Ecto neural progenitor cell (in vitro differentiated cells): ENCODE data around the gene TREML2.

Source experiments
- DNase-seq: peaks from one replicate; pipeline ENCODE4 v3.0.0-alpha.2; 2018; ENCODE audit warnings: low spot score

Gene TREML2

DNA sequence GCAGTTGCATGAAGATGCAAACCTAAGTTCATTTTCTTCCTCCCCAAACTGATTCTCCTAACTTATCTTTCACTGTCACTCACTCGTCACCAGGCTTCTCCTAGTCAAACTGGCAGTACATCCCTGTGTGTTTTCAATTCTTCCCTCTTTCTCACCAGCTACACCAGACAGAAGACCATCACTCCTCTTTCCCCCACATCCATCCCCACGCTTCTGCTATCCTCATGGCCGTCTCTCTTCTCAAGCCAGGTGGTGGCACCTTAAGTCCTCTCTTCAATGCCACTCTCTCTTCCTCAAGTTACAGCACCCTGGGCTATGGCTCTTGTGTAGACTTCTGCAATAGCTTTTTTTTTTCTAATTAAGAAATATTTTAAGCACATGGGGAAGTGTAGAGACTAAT is 23.7 kb downstream of the TREML2 start:
- DNase-seq = no peak

DNA sequence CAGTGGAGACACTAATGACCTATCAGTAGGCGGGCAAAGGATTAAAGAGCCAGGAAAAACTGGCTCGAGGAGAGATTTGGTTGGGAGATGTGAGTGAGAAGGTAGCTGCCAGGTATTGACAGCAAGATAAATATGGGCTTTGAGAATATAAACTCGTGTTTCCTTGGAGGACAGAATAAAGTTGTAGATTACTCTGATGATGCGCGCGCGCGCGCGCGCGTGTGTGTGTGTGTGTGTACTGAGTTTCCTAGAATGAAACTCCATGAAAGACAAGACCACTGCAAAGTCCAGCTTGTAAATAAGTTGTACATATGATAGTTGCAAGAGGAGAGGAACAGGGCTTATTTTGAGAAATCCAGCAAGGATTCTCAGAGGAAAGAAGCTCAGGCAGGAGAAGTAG is 24.8 kb downstream of the TREML2 start:
- no peak for DNase-seq

DNA sequence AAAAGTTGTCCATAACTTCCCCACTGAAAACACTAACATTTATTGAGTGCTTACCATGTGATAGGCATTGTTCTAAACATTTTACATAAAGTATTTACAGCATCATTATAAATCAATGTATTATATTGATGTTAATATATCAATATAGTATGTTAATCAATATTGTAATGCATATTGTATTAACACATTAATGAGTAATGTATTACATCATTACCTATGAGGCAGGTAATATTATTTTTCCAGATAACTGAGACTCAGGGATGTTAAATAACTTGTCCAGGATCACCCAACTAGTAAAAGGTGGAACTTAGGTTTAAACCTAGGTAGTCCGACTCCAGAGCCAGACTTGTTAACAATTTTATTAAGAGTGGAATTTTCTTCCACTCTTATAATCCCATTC is 25.9 kb downstream of the TREML2 start:
- no peak for DNase-seq

DNA sequence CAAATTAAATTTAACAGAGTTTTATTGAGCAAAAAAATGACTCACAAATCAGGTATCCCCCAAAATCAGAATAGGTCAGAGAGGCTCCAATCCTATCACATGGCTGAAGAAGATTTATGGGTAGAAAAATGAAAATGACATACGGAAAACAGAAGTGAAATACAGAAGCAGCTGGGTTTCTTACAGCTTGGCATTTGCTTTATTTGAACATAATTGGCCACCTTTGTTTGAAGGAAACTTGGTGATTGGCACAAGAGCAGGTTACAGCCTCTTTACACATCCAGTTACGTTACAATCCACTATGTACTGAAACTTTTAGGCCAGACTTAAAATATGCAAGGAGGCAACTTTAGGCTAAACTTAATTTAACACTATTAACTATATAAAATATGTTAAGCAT is 26.3 kb downstream of the TREML2 start:
- DNase-seq = no peak

DNA sequence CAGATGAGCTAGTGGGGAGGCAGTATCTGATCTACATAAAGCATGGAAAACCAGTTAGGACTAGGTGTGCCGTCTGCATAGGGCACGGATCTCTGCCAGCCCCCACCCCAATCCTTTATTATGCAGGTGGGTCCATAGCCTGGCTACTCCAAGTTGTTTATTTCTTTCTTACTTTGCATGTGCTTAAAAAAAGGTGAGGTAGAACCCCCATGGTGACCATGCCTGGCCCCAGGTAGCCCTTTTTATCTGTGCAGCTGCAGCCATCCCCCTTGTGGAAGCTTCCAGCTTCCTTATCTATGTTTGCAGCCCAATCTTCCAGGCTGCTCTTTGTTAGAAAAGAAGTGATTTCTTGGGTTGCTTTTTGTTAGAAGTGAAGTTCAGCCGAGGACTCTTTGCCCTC is 29.0 kb downstream of the TREML2 start:
- DNase-seq = no peak

DNA sequence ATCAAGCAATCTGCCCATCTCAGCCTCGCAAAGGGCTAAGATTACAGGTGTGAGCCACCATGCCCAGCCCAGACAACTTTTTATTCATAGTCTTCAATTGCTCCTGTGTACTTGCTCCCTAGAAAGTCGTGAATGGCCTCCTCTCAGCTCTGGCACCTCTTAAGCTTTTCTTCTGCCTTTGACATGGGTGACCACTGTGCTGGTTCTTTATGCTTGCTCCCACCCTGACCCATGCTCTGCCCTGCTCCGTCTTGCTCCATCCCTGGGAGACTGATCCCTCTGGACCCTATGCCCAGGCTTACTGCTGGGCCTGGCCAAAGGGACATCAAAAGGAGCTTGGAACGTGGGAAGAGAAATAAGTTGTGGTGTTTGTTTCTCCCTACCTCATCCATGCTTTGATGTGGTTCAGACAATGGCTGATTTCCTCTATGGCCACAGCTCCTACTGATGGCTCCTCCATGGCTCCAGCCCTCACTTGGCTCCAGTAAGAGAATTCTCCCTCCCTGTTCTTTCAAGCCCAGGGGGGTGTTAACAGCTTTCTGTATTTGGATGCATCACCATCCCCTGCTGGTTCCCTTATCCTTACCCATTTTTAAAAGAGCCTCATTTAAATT is 30.3 kb downstream of the TREML2 start:
- DNase-seq = peak; percentile 24

DNA sequence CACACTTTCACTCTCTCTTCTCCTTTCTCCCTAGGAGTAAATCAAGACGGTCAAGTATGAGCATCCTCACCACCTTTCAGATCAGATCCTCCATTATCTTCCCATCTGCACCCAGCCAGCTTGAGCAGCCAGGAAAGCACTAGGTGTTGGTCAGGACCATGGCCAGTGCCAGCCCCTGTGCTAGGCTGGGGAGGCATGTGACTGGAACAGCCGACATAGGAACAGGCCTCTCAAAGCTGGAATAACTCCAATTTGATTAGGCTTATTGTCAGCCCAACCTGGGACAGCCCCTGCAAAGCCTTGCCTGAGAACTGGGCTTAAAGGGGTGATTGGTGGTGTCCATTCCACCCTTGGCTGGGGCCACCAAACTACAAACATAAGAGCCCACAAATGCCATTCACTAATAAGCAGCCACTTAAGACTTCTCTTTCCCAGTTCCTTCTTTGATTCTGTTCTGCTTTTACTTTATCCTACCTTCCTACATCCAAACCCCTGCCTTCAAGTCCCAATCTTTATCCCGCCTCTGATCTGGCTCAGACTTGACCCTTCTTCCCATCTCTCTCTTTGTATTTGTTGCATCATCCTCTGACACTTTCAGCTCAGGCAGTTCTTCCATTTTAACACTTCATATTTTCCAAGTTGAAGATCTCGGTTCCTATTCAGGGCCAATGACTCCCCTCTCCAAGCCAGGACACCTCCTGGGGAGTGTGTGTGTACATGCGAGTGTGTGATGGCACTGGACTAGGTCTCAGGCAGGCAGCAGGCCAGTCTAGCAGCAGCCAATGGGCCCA is 33.6 kb downstream of the TREML2 start:
- peak; percentile 60 for DNase-seq

DNA sequence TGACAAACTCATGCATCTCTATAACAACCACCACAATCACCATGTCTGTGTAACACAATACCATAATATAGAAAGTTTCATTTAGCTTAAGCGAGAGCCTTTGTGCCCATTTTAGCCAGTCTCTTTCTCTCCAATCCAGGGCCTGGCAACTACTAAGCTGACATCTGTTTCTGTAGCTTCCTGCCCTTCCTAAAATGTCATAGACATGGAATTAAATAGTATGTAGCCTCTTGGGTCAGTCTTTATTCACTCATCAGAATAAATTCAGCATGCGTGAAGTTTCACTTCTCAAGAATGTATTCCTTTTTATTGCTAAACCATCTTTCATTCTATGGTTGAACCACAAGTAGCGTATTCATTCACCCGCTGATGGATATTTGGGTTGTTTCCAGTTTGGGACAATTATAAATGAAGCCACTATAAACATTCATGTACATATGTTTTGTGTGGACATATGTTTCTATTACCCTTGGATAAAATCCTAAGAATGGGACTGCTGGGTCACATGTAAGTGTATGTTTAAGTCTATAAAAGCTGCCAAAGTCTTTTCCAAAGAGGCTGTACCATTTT is 36.3 kb downstream of the TREML2 start:
- no peak for DNase-seq

DNA sequence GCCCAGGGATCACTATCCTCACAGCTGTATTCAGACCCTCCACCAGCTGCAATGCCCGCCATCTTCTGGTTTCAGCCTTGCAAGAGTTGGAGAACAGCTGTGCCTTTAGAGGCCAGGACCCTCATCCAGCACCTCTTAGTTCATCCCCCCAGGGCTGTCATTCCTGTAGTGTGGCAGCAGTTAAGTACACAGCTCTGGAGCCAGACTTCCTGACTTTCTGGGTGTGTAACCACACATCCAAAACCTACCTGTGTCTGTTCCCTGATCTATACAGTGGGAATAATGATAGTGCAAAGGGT is 37.6 kb downstream of the TREML2 start:
- DNase-seq = no peak

DNA sequence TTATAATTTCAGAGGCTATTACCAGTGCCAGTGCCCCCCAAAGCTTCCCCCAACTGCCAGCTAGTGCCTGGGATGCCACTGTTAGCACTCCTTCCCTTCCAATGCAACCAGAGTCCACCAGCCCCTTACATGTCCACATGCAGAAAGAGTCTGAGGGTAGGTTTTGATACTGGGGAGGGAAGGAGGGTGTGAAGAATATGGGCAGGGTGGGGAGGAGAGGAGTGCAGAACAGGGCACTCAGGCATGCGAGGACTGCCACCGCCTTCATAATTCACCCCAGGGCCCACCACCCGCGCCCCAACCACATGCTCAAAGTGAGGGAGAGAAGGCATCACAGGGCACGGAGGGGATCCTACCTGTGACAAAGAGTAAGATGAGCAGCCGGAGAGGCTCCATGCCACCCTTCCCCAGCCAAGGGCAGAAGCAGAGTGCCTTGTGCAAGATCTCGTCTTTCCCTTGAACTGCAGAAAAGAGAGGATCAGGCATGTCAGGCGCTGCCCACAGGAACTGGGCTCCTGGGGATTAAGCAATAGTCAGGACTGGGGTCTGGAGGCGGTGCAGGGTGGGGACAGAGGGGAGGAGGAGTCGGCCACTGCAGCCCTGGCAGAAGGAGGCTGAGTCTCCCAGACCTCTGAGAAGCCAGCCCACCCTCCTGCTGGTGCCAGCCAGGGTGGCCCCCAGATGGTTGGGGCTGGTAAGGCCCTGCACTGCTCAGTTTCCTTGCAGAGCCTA is 38.1 kb downstream of the TREML2 start, which contains the start of gene TREM2:
TREM2 (minus strand) TSS at position 430 of the 732 bp plus-strand sequence; CDS start at position 396, 34 bp downstream.
- DNase-seq = peak; percentile 52

DNA sequence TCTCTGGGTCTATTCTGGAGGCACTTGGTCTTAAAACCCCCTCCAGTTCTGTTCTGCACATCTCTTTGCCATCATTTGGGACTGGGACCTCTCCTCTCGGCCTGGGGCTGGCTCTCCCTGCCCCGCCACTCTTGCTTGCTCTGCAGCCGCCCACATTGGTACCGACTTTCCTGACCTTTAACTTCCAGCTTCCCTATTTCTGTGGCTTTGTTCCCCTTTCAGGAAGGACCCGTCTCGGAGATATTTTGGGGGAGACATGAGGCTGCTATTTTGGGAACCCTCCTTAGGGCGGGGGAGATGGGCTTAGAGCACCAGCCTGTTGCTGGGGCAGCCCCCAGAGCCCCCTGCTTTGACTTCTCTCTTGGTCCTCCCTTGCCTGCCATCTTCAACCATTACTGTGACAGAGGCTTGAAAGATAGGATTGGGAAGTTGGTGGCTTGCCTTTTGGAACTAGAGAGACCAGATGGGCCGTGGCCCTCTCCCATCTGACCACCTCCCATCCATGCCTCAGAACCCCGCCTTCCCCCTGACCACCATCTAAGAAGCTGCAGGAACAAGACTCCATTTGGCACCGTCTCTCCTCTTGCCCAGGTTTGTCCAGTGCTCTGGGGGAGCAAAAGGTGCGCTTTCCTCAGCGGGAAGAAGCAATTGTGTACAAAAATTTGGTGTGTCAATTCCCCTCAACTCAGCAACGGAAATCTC is 38.9 kb downstream of the TREML2 start:
- DNase-seq = no peak

DNA sequence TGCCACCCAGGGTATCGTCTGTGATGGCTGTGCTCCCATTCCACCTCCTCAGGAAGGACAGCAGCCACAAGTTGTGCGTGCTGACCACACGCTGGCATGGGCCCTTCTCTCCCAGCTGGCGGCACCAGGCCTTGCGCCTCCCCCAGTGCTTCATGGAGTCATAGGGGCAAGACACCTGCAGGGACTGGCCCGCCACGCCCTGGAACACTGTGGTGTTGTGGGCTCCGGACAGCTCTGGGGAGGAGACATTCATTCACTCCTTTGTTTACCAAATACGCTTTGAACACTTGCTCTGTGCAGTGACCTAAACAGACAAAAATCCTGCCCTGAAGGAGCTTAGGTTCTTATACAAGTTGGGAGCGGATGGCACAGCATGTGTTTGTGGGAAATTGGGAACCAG is 39.6 kb downstream of the TREML2 start:
- no peak for DNase-seq

DNA sequence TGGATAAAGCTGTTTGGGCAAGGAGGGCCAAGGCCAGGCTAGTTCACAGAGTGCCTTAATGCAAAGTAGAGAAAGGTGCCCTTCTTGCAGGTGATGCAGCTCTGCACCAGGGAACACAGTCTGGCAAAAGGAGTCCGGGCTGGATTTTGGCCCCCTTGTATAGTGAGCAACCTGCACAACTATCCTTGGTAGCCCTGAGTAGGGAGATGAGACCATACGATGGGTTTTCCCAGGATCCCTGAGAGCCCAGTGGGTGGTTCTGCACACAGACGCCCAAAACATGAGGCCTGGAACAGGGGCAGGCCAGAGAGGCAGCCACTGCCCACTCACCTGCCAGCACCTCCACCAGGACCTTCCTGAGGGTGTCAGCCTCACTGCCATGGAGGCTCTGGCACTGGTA is 40.0 kb downstream of the TREML2 start:
- no peak for DNase-seq

DNA sequence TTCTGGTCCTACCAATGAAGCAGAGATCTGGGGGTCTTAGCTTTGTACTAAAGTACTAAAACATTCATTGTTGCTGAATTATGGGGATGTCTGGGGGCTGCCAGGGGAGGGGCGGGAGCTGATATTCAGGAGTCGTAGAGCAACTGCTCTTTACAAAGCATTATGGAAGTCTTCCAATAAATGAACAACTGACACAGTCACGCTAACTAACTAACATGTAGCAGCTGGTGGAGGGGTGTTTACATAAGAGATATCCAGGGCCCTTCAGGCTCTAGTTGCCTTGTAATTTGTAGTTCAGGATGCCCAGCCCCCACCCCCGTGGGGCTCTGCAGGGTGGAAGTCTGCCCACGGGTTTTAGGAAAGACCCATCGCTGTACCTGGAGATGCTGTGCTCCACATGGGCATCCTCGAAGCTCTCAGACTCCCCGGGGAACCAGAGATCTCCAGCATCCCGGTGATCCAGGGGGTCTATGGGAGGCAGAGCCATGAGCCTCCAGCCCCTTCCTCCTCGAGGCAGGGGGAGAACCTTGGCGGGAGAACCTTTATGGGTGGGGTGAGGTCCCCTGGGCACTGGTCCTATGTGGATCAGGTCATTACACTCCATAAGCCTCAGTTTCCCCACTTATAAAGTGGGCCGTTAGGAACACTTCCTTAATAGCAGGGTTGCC is 41.4 kb downstream of the TREML2 start:
- no peak for DNase-seq

DNA sequence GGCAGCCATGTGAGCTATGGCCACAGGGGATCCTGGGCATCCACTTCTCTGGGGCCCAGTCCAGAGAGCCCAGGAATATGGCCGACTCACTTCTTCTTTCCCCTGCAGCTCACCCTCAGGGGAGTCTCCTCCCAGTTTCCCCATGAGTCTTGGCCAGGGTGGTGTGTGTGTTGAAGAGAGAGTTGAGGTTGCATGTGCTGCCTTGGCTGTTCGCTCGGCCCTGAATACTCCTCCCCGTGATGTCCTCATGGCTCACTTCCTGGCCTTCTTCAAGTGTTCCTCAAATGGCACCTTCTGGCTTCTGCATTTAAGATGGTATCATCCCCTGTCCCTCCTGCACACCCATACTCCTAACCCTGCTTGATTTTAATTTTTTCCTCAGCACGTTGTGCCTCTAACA is 43.6 kb downstream of the TREML2 start:
- no peak for DNase-seq

DNA sequence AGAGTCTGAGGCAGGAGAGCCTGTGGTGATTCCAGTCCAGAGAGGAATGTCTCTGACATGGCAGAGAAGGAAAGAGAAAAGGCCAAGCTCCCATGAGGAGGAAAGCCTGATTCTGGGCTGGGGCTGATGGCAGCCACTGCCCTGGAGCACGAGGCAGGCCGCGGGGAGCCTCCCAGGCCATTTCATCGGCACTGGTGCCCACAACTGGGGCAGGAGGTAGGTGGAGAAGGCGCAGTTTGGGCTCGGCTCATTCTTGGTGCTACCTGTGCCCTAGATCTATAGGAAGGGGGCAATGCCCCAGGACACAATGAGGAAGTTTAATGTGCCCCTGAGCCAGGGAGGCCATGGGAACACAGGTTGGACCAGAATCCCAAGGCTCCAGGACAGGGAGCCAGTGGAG is 44.2 kb downstream of the TREML2 start:
- DNase-seq = no peak

DNA sequence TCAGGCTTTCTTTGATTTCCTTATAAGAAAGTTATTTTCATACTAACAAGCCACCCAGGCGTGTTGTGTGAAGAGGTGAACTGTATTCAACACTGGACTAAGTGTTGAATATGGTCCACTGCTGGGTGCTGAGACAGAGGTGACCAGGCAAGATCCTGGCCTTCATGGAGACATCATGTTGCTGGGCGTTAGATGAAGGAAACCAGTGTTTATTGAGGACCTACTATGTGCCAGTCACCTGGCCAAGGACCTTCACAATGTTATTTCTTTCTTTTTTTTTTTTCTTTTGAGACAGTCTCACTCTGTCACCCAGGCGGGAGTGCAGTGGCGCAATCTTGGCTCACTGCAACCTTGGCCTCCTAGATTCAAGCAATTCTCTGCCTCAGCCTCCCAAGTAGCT is 44.9 kb downstream of the TREML2 start:
- no peak for DNase-seq

DNA sequence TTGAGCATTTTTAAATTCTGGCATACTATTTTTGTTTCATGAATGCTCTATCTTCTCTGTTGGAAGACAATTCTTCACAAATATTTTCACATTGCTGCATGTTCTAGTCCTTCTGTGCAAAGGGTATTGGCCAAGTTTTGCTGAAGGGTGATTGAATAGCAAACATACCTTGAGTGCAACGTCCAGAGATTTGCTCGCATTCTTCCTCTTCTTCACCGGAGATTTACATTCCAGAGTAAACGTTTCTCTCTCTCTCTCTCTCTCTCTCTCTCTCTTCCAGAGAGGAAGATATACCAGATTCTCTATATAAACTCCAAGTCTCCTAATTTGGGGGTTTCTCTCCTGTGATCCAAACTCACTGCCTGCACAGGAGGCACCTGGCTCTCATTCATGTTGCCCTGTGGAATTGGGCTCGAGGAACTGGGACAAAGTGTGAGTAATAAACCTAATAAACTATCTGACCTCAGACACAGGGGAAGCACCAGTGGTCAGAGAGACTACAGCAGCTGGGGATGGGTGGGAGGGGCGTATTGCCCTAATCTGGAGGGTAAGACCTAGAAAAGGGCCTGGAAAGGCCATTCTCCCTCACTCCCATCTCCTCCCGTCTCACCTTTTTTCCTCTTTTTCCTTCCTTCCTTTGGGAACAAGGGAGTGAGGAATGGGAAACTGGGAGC is 45.7 kb downstream of the TREML2 start:
- no peak for DNase-seq

DNA sequence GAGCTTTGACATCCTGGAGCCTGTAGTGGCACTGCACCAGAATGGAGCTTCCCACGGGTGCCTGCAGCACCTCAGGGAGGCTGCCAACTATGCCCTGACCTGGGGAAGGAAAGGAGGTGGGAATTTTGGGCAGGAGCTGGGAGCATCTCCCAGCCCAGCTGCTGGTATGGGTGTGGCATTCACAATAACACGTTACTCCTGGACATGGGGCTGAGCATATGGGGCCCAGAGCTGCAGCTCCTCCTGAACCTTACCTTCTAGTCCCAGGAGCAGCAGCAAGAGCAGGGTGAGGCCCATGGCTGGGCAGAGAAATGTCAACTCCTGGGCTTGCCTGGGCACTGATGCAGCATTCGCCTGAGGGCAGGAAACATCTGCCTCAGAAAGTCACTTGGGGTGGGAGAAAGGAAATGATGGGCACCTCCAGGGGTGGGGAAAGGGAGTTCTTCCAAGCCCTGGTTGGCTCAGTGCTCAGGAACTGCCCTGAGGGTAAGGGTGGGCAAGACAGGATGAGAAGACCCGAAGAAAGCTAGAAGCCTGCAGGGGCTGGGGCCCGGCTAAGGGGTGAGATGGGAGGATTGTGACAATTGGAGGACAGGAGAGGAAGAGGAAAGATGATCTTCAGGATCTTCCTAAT is 46.8 kb downstream of the TREML2 start, which contains the start of gene TREML1:
TREML1 (minus strand) TSS at position 356 of the 634 bp plus-strand sequence; CDS start at position 297, 59 bp downstream.
- no peak for DNase-seq

DNA sequence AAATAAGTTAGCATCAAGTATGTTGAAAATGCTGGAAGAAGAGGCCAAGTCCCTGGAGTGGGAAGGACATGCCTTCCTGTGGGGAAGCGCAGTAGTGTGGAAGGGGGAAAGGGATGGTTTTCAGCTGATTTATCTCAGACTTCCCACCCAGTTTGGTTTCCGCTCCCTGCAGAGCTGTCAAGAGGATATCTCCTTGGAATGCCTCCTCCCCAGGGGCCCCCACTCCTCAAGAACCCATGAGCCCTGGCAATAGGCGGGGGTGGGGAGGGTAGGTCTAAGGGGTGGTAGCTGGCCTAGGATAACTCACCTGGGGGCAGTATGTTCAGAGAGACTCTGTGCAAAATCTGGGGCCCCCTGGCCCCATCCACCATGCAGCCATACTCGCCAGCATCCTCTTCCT is 47.5 kb downstream of the TREML2 start:
- DNase-seq = no peak

DNA sequence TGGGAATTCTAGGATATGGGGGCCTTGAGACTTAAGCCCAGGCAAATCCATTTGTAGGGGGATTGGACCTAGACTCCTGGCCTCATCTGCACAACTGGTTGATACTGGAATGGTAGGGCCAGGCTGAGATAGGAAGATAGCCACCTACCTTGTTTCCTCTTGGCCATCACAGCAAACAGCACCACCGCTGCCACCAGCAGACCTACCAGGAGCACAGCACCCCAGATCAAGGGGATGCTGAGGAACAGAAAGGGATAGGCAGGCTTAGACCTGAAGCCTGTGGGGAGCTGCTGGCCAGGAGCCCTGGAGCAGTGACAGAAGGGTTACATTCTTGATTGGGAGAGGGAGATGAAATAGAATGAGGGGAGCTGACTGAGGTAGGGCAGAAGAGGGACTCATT is 50.3 kb downstream of the TREML2 start:
- DNase-seq = no peak
